ENCODE results near the gene BEND5.

Gene BEND5

DNA sequence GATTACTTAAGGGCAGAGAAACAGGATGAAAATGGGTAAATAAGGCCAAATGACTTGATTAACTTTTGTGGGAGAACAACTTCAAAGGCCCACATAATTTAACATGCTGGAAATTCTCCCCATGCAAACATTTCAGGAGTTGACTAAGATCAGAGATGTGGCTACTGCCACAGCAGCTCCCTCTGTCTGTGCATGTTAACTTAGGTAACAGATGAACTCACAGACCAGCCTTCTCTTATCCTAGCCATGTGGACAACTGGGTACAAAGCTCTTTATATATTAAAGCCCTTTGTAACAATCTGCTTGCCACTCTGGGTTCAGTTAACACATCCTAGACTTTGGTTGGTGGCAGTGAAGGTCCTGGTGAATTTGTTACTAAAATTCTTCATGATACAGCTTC is 33.2 kb downstream of the BEND5 start:
- Histone ChIP-seq H3K4me1 (ENCODE audit: control insufficient read depth, insufficient read depth, low read length) (no peaks in the 10 kb centered on the region), H3K36me3 (ENCODE audit: control insufficient read depth in 2 of 2, insufficient read depth in 1 of 2, low read length in 2 of 2) (peaks cover 0 to 10% of the 10 kb centered on the region in 2 experiments; a peak in 1 of 3 replicates), H3K4me3 (ENCODE audit: low read depth, low read length) (no peak overlapping the region), H3K9me3 (ENCODE audit: control insufficient read depth, insufficient read depth, low read depth, low read length) (no peaks in the 10 kb centered on the region), H3K27ac (ENCODE audit: extremely low read depth, low read depth, low read length) (no peak overlapping the region)
- ChIA-PET POLR2A (no interaction called here), CTCF (interaction anchor here (0.6 to 1.2 kb wide), 2 partner anchors 65 to 74 kb away, joined by 3 to 4 read pairs; no protein-coding TSS in a partner anchor)
- TF ChIP-seq ZSCAN16 (tag by site-specific recombination; IDR thresholded peaks at IDR 0.05) (no peak), ZNF146 (tag by site-specific recombination; IDR thresholded peaks at IDR 0.05) (no peak), SP3 (tag by site-specific recombination; IDR thresholded peaks at IDR 0.05) (no peak), ZNF596 (tag by site-specific recombination; IDR thresholded peaks at IDR 0.05) (no peak), GFI1B (tag by site-specific recombination; IDR thresholded peaks at IDR 0.05) (no peak), WT1 (tag by site-specific recombination; IDR thresholded peaks at IDR 0.05) (no peak), SALL2 (tag by site-specific recombination; IDR thresholded peaks at IDR 0.05; ENCODE audit: borderline replicate concordance) (no peak), ZNF521 (tag by site-specific recombination; IDR thresholded peaks at IDR 0.05) (no peak), ZNF48 (tag by site-specific recombination; IDR thresholded peaks at IDR 0.05) (no peak), ZBTB20 (tag by site-specific recombination; IDR thresholded peaks at IDR 0.05) (no peak)
- TF ChIP-seq, protein P1, sequence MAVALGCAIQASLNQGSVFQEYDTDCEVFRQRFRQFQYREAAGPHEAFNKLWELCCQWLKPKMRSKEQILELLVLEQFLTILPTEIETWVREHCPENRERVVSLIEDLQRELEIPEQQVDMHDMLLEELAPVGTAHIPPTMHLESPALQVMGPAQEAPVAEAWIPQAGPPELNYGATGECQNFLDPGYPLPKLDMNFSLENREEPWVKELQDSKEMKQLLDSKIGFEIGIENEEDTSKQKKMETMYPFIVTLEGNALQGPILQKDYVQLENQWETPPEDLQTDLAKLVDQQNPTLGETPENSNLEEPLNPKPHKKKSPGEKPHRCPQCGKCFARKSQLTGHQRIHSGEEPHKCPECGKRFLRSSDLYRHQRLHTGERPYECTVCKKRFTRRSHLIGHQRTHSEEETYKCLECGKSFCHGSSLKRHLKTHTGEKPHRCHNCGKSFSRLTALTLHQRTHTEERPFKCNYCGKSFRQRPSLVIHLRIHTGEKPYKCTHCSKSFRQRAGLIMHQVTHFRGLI (tag by site-specific recombination; IDR thresholded peaks at IDR 0.05): no peak
- TF ChIP-seq, protein P2, sequence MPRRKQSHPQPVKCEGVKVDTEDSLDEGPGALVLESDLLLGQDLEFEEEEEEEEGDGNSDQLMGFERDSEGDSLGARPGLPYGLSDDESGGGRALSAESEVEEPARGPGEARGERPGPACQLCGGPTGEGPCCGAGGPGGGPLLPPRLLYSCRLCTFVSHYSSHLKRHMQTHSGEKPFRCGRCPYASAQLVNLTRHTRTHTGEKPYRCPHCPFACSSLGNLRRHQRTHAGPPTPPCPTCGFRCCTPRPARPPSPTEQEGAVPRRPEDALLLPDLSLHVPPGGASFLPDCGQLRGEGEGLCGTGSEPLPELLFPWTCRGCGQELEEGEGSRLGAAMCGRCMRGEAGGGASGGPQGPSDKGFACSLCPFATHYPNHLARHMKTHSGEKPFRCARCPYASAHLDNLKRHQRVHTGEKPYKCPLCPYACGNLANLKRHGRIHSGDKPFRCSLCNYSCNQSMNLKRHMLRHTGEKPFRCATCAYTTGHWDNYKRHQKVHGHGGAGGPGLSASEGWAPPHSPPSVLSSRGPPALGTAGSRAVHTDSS (tag by site-specific recombination; IDR thresholded peaks at IDR 0.05): no peak

DNA sequence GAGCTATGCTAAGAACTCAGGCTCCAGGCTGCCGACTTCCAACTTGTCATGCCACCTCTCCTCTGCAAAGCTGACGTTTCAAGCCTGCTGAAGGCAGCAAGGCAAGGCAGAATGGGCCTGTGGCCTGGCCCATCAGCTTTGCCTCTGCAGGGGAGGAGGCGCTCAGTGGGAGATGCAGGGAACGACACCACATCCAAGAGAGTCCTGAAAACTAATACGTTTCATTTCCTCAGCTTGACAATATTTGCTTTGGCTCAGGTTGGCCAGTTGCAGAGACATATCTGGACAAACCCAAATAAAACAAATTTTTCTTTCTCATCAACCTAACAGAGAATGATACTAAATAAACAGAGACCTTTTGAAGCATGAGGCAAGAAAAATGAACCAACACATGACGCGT is 35.3 kb downstream of the BEND5 start:
- ChIA-PET CTCF (no interaction called here), POLR2A (no interaction called here)
- no peak overlapping the region for H3K27ac ChIP-seq (ENCODE audit: extremely low read depth, low read depth, low read length)
- no peaks in the 10 kb centered on the region for H3K9me3 ChIP-seq (ENCODE audit: control insufficient read depth, insufficient read depth, low read depth, low read length)
- H3K36me3 ChIP-seq (ENCODE audit: control insufficient read depth in 2 of 2, insufficient read depth in 1 of 2, low read length in 2 of 2): peaks cover 0 to 16% of the 10 kb centered on the region in 2 experiments; a peak in 1 of 3 replicates
- no peak overlapping the region for H3K4me3 ChIP-seq (ENCODE audit: low read depth, low read length)
- TF ChIP-seq ZNF701 (tag by site-specific recombination; IDR thresholded peaks at IDR 0.05): no peak
- TF ChIP-seq ZNF529 (tag by site-specific recombination; IDR thresholded peaks at IDR 0.05; ENCODE audit: insufficient replicate concordance): no peak
- TF ChIP-seq HOXC10 (CRISPR knock-in tag; IDR thresholded peaks at IDR 0.05): no peak
- TF ChIP-seq, protein P3, sequence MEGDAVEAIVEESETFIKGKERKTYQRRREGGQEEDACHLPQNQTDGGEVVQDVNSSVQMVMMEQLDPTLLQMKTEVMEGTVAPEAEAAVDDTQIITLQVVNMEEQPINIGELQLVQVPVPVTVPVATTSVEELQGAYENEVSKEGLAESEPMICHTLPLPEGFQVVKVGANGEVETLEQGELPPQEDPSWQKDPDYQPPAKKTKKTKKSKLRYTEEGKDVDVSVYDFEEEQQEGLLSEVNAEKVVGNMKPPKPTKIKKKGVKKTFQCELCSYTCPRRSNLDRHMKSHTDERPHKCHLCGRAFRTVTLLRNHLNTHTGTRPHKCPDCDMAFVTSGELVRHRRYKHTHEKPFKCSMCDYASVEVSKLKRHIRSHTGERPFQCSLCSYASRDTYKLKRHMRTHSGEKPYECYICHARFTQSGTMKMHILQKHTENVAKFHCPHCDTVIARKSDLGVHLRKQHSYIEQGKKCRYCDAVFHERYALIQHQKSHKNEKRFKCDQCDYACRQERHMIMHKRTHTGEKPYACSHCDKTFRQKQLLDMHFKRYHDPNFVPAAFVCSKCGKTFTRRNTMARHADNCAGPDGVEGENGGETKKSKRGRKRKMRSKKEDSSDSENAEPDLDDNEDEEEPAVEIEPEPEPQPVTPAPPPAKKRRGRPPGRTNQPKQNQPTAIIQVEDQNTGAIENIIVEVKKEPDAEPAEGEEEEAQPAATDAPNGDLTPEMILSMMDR (tag by site-specific recombination; IDR thresholded peaks at IDR 0.05): no peak
- no peak for TF ChIP-seq ZNF10 (tag by site-specific recombination; IDR thresholded peaks at IDR 0.05)
- TF ChIP-seq ZIC2 (tag by site-specific recombination; IDR thresholded peaks at IDR 0.05): peak; percentile 60
- peak; percentile 83 for TF ChIP-seq GLIS1 (tag by site-specific recombination; IDR thresholded peaks at IDR 0.05)
- TF ChIP-seq, protein P4, sequence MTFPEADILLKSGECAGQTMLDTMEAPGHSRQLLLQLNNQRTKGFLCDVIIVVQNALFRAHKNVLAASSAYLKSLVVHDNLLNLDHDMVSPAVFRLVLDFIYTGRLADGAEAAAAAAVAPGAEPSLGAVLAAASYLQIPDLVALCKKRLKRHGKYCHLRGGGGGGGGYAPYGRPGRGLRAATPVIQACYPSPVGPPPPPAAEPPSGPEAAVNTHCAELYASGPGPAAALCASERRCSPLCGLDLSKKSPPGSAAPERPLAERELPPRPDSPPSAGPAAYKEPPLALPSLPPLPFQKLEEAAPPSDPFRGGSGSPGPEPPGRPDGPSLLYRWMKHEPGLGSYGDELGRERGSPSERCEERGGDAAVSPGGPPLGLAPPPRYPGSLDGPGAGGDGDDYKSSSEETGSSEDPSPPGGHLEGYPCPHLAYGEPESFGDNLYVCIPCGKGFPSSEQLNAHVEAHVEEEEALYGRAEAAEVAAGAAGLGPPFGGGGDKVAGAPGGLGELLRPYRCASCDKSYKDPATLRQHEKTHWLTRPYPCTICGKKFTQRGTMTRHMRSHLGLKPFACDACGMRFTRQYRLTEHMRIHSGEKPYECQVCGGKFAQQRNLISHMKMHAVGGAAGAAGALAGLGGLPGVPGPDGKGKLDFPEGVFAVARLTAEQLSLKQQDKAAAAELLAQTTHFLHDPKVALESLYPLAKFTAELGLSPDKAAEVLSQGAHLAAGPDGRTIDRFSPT (tag by site-specific recombination; IDR thresholded peaks at IDR 0.05): no peak
- no peaks in the 10 kb centered on the region for H3K4me1 ChIP-seq (ENCODE audit: control insufficient read depth, insufficient read depth, low read length)

All from HEK293 (cell line).